GM18858 (cell line): ENCODE measurements around the gene SGIP1.
"Not testable (repeated sequence)": the region's sequence is repeated elsewhere in the genome, so short reads cannot be mapped to it uniquely, and the experiment has no call there.

Experiments used
- ATAC-seq: cut with Tn5 transposase; IDR thresholded peaks from one replicate; pipeline ENCODE4 v1.9.1; 2021; ENCODE audit not compliant: unreplicated experiment

SGIP1 gene

GRCh38 chr1:66795839-66796238 lies 261.9 kb downstream of the SGIP1 start:
- ATAC-seq = not testable (repeated sequence)
